ENCODE results near the gene ARHGAP15.

- TF ChIP-seq CTCF (conservative IDR thresholded peaks at IDR 0.05; ENCODE audit: low read depth in 2 of 2), result no peak
- no peak for TF ChIP-seq EZH2 (IDR thresholded peaks at IDR 0.05; ENCODE audit: low read depth, unreplicated experiment)
- no peak for TF ChIP-seq NANOG (IDR thresholded peaks at IDR 0.05; ENCODE audit: borderline replicate concordance)
- no peak for TF ChIP-seq POLR2AphosphoS5 (IDR thresholded peaks at IDR 0.05; ENCODE audit: low read depth)
- TF ChIP-seq CREB1 (CRISPR knock-in tag; IDR thresholded peaks at IDR 0.05; ENCODE audit: low read depth), result no peak
- TF ChIP-seq EZH2phosphoT487 (IDR thresholded peaks at IDR 0.05; ENCODE audit: unreplicated experiment), result no peak
- no peak for TF ChIP-seq REST (IDR thresholded peaks at IDR 0.05; ENCODE audit: unreplicated experiment)
- TF ChIP-seq JUNB (IDR thresholded peaks at IDR 0.05; ENCODE audit: unreplicated experiment), result no peak
- no peak for TF ChIP-seq ETS1 (IDR thresholded peaks at IDR 0.05)
- no peak for TF ChIP-seq ZNF331 (CRISPR knock-in tag; IDR thresholded peaks at IDR 0.05; ENCODE audit: low read depth)
Observed at GRCh38 chr2:143792602-143793001, 663.4 kb downstream of the ARHGAP15 start.

All from GM23338 (cell line).